PC-9 (cell line): ENCODE measurements around the gene PHACTR3.

Experiments used
- EZH2 ChIP-seq: fragments of 200-600 bp; sonication (generic); IDR thresholded peaks from 2 replicates; pipeline ENCODE4 v1.8.0; 2017; ENCODE audit warnings: antibody characterized with exemption, low read depth
- TF ChIP-seq, protein P1 (sequence below): fragments of 200-600 bp; sonication (generic); conservative IDR thresholded peaks from 2 replicates; pipeline ENCODE4 v1.6.1; 2017; ENCODE audit warnings: mixed run types, antibody characterized with exemption, mild to moderate bottlenecking, moderate library complexity

DNA sequence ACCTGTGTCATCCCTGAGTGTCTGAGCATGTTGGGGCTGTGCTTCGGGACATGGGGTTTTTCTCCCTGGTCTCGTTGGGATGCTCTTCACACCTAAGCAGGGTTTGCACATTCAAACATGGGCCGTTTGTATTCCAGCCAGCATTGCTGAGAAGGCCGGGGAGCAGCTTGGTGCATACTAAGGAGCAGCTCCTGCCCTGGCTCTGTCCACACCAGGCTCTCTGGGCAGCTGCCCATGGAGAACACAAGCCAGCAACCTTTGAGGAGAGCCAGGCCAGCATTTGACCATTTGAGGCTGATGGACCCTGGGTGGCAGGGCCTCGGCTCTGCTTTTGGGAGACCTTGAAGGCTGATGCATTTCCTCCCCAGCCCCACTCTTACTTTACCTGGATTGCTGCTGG is 92.1 kb downstream of the PHACTR3 start:
- TF ChIP-seq, protein P1, sequence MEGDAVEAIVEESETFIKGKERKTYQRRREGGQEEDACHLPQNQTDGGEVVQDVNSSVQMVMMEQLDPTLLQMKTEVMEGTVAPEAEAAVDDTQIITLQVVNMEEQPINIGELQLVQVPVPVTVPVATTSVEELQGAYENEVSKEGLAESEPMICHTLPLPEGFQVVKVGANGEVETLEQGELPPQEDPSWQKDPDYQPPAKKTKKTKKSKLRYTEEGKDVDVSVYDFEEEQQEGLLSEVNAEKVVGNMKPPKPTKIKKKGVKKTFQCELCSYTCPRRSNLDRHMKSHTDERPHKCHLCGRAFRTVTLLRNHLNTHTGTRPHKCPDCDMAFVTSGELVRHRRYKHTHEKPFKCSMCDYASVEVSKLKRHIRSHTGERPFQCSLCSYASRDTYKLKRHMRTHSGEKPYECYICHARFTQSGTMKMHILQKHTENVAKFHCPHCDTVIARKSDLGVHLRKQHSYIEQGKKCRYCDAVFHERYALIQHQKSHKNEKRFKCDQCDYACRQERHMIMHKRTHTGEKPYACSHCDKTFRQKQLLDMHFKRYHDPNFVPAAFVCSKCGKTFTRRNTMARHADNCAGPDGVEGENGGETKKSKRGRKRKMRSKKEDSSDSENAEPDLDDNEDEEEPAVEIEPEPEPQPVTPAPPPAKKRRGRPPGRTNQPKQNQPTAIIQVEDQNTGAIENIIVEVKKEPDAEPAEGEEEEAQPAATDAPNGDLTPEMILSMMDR: no peak
- TF ChIP-seq EZH2: no peak
